ENCODE results near the gene AP3D1.
"Not testable (repeated sequence)": the region's sequence is repeated elsewhere in the genome, so short reads cannot be mapped to it uniquely, and the experiment has no call there.

Gene AP3D1

GRCh38 chr19:2151339-2152229 lies at the start of gene AP3D1:
Gene AP3D1, minus strand, starts transcription at chr19:2151566. Its CDS starts 232 bp downstream, at chr19:2151334.
- peak; percentile 100 for DNase-seq

- DNase-seq, result not testable (repeated sequence)
Observed at GRCh38 chr19:2200624-2201294, 49.4 kb upstream of the AP3D1 start.

GRCh38 chr19:2199861-2200623 lies 48.7 kb upstream of the AP3D1 start:
- DNase-seq, result no peak

GRCh38 chr19:2199215-2199614 lies 47.8 kb upstream of the AP3D1 start:
- no peak for DNase-seq

- no peak for DNase-seq
Observed at GRCh38 chr19:2198317-2198716, 47.0 kb upstream of the AP3D1 start.

GRCh38 chr19:2197270-2197669 lies 45.9 kb upstream of the AP3D1 start:
- DNase-seq, result no peak

GRCh38 chr19:2195914-2196313 lies 44.5 kb upstream of the AP3D1 start:
- DNase-seq, result no peak

GRCh38 chr19:2195361-2195760 lies 44.0 kb upstream of the AP3D1 start:
- DNase-seq, result no peak

- DNase-seq, result no peak
Observed at GRCh38 chr19:2194513-2195078, 43.2 kb upstream of the AP3D1 start.

- DNase-seq, result no peak
Observed at GRCh38 chr19:2193807-2194206, 42.4 kb upstream of the AP3D1 start.

GRCh38 chr19:2192862-2193261 lies 41.5 kb upstream of the AP3D1 start:
- DNase-seq, result no peak

- no peak for DNase-seq
Observed at GRCh38 chr19:2191456-2192310, 40.3 kb upstream of the AP3D1 start.

GRCh38 chr19:2190848-2191455 lies 39.6 kb upstream of the AP3D1 start:
- no peak for DNase-seq

GRCh38 chr19:2189880-2190279 lies 38.5 kb upstream of the AP3D1 start:
- DNase-seq, result no peak

- DNase-seq, result peak; percentile 37
Observed at GRCh38 chr19:2188708-2189385, 37.5 kb upstream of the AP3D1 start.

- no peak for DNase-seq
Observed at GRCh38 chr19:2187159-2187558, 35.8 kb upstream of the AP3D1 start.

- peak; percentile 98 for DNase-seq
Observed at GRCh38 chr19:2186071-2186846, 34.9 kb upstream of the AP3D1 start.

- no peak for DNase-seq
Observed at GRCh38 chr19:2185734-2186070, 34.3 kb upstream of the AP3D1 start.

- DNase-seq, result no peak
Observed at GRCh38 chr19:2184422-2184975, 33.1 kb upstream of the AP3D1 start.

- DNase-seq, result no peak
Observed at GRCh38 chr19:2181633-2181997, 30.2 kb upstream of the AP3D1 start.
